ENCODE data around the gene TRIM33.

Gene TRIM33

GRCh38 chr1:114468710-114469468, 42.1 kb downstream of the TRIM33 start:
- no peak overlapping the region for H3K27ac ChIP-seq (ENCODE audit: low read length)
- peaks cover 1% of the 10 kb centered on the region; the same call in 1 of the 2 replicates for H3K4me1 ChIP-seq (ENCODE audit: control insufficient read depth, insufficient read depth, low read length)
- no peak overlapping the region for H3K4me3 ChIP-seq (ENCODE audit: low read length)
- H3K27me3 ChIP-seq (ENCODE audit: control insufficient read depth, insufficient read depth, low read length), result no peaks in the 10 kb centered on the region
- no peaks in the 10 kb centered on the region for H3K9me3 ChIP-seq (ENCODE audit: control insufficient read depth, insufficient read depth, low read length)
- WGBS (ENCODE audit: insufficient coverage, insufficient read length), result no CpG with 5 or more reads among the region's 6 CpGs
- H3K36me3 ChIP-seq (ENCODE audit: control insufficient read depth, insufficient read depth, low read length), result no peaks in the 10 kb centered on the region
- no peak for DNase-seq (ENCODE audit: low read depth, low spot score)

GRCh38 chr1:114468047-114468446, 43.0 kb downstream of the TRIM33 start:
- Histone ChIP-seq H3K9me3 (ENCODE audit: control insufficient read depth, insufficient read depth, low read length) (no peaks in the 10 kb centered on the region), H3K36me3 (ENCODE audit: control insufficient read depth, insufficient read depth, low read length) (no peaks in the 10 kb centered on the region), H3K27me3 (ENCODE audit: control insufficient read depth, insufficient read depth, low read length) (no peaks in the 10 kb centered on the region), H3K4me3 (ENCODE audit: low read length) (no peak overlapping the region), H3K27ac (ENCODE audit: low read length) (no peak overlapping the region), H3K4me1 (ENCODE audit: control insufficient read depth, insufficient read depth, low read length) (peaks cover 1% of the 10 kb centered on the region; the same call in 1 of the 2 replicates)
- no CpG with 5 or more reads among the region's 3 CpGs for WGBS (ENCODE audit: insufficient coverage, insufficient read length)
- no peak for DNase-seq (ENCODE audit: low read depth, low spot score)

GRCh38 chr1:114467491-114467890, 43.5 kb downstream of the TRIM33 start:
- Histone ChIP-seq H3K4me3 (ENCODE audit: low read length) (no peak overlapping the region), H3K36me3 (ENCODE audit: control insufficient read depth, insufficient read depth, low read length) (no peaks in the 10 kb centered on the region), H3K9me3 (ENCODE audit: control insufficient read depth, insufficient read depth, low read length) (no peaks in the 10 kb centered on the region), H3K27ac (ENCODE audit: low read length) (no peak overlapping the region), H3K27me3 (ENCODE audit: control insufficient read depth, insufficient read depth, low read length) (no peaks in the 10 kb centered on the region), H3K4me1 (ENCODE audit: control insufficient read depth, insufficient read depth, low read length) (peaks cover 1% of the 10 kb centered on the region; the same call in 1 of the 2 replicates)
- WGBS (ENCODE audit: insufficient coverage, insufficient read length), result 100% methylated on average over 1 of the region's 1 CpG
- DNase-seq (ENCODE audit: low read depth, low spot score), result no peak

- Histone ChIP-seq H3K4me1 (ENCODE audit: control insufficient read depth, insufficient read depth, low read length) (peaks cover 1% of the 10 kb centered on the region; the same call in 1 of the 2 replicates), H3K4me3 (ENCODE audit: low read length) (no peak overlapping the region), H3K27ac (ENCODE audit: low read length) (no peak overlapping the region), H3K27me3 (ENCODE audit: control insufficient read depth, insufficient read depth, low read length) (no peaks in the 10 kb centered on the region), H3K9me3 (ENCODE audit: control insufficient read depth, insufficient read depth, low read length) (no peaks in the 10 kb centered on the region), H3K36me3 (ENCODE audit: control insufficient read depth, insufficient read depth, low read length) (no peaks in the 10 kb centered on the region)
- WGBS (ENCODE audit: insufficient coverage, insufficient read length), result no CpG with 5 or more reads among the region's 14 CpGs
- no peak for DNase-seq (ENCODE audit: low read depth, low spot score)
Observed at GRCh38 chr1:114466334-114467014, 44.5 kb downstream of the TRIM33 start.

- DNase-seq (ENCODE audit: low read depth, low spot score), result no peak
- no CpG with 5 or more reads among the region's 1 CpG for WGBS (ENCODE audit: insufficient coverage, insufficient read length)
- H3K4me3 ChIP-seq (ENCODE audit: low read length), result no peak overlapping the region
- H3K4me1 ChIP-seq (ENCODE audit: control insufficient read depth, insufficient read depth, low read length), result peaks cover 1% of the 10 kb centered on the region; the same call in 1 of the 2 replicates
- H3K27ac ChIP-seq (ENCODE audit: low read length), result no peak overlapping the region
- H3K9me3 ChIP-seq (ENCODE audit: control insufficient read depth, insufficient read depth, low read length), result no peaks in the 10 kb centered on the region
- no peaks in the 10 kb centered on the region for H3K36me3 ChIP-seq (ENCODE audit: control insufficient read depth, insufficient read depth, low read length)
- H3K27me3 ChIP-seq (ENCODE audit: control insufficient read depth, insufficient read depth, low read length), result no peaks in the 10 kb centered on the region
Observed at GRCh38 chr1:114462963-114463362, 48.0 kb downstream of the TRIM33 start.

- no peaks in the 10 kb centered on the region for H3K27me3 ChIP-seq (ENCODE audit: control insufficient read depth, insufficient read depth, low read length)
- H3K4me3 ChIP-seq (ENCODE audit: low read length), result no peak overlapping the region
- peaks cover 1% of the 10 kb centered on the region; the same call in 1 of the 2 replicates for H3K4me1 ChIP-seq (ENCODE audit: control insufficient read depth, insufficient read depth, low read length)
- DNase-seq (ENCODE audit: low read depth, low spot score), result no peak
- no peak overlapping the region for H3K27ac ChIP-seq (ENCODE audit: low read length)
- H3K9me3 ChIP-seq (ENCODE audit: control insufficient read depth, insufficient read depth, low read length), result no peaks in the 10 kb centered on the region
- H3K36me3 ChIP-seq (ENCODE audit: control insufficient read depth, insufficient read depth, low read length), result no peaks in the 10 kb centered on the region
- WGBS (ENCODE audit: insufficient coverage, insufficient read length), result no CpG with 5 or more reads among the region's 1 CpG
Observed at GRCh38 chr1:114462341-114462740, 48.7 kb downstream of the TRIM33 start.

- Histone ChIP-seq H3K27ac (ENCODE audit: low read length) (no peak overlapping the region), H3K36me3 (ENCODE audit: control insufficient read depth, insufficient read depth, low read length) (peaks cover 4% of the 10 kb centered on the region; the same call in 1 of the 2 replicates)
Observed at GRCh38 chr1:114458237-114458777, 52.7 kb downstream of the TRIM33 start.

GRCh38 chr1:114457675-114458236, 53.2 kb downstream of the TRIM33 start:
- Histone ChIP-seq H3K36me3 (ENCODE audit: control insufficient read depth, insufficient read depth, low read length) (peaks cover 4% of the 10 kb centered on the region; the same call in 1 of the 2 replicates), H3K4me3 (ENCODE audit: low read length) (no peak overlapping the region), H3K4me1 (ENCODE audit: control insufficient read depth, insufficient read depth, low read length) (no peaks in the 10 kb centered on the region), H3K27me3 (ENCODE audit: control insufficient read depth, insufficient read depth, low read length) (no peaks in the 10 kb centered on the region), H3K27ac (ENCODE audit: low read length) (no peak overlapping the region), H3K9me3 (ENCODE audit: control insufficient read depth, insufficient read depth, low read length) (no peaks in the 10 kb centered on the region)
- DNase-seq (ENCODE audit: low read depth, low spot score), result no peak
- no CpG with 5 or more reads among the region's 4 CpGs for WGBS (ENCODE audit: insufficient coverage, insufficient read length)

More at GRCh38 chr1:114458237-114458777, 52.7 kb downstream of the TRIM33 start:
- H3K27me3 ChIP-seq (ENCODE audit: control insufficient read depth, insufficient read depth, low read length), result no peaks in the 10 kb centered on the region
- DNase-seq (ENCODE audit: low read depth, low spot score), result no peak
- H3K4me3 ChIP-seq (ENCODE audit: low read length), result no peak overlapping the region
- H3K4me1 ChIP-seq (ENCODE audit: control insufficient read depth, insufficient read depth, low read length), result no peaks in the 10 kb centered on the region
- H3K9me3 ChIP-seq (ENCODE audit: control insufficient read depth, insufficient read depth, low read length), result no peaks in the 10 kb centered on the region

- H3K27me3 ChIP-seq (ENCODE audit: control insufficient read depth, insufficient read depth, low read length), result no peaks in the 10 kb centered on the region
- WGBS (ENCODE audit: insufficient coverage, insufficient read length), result no CpG with 5 or more reads among the region's 3 CpGs
- no peak overlapping the region for H3K4me3 ChIP-seq (ENCODE audit: low read length)
- no peaks in the 10 kb centered on the region for H3K9me3 ChIP-seq (ENCODE audit: control insufficient read depth, insufficient read depth, low read length)
- H3K36me3 ChIP-seq (ENCODE audit: control insufficient read depth, insufficient read depth, low read length), result peaks cover 4% of the 10 kb centered on the region; the same call in 1 of the 2 replicates
- no peak overlapping the region for H3K27ac ChIP-seq (ENCODE audit: low read length)
- no peaks in the 10 kb centered on the region for H3K4me1 ChIP-seq (ENCODE audit: control insufficient read depth, insufficient read depth, low read length)
- DNase-seq (ENCODE audit: low read depth, low spot score), result no peak
Observed at GRCh38 chr1:114456586-114456985, 54.4 kb downstream of the TRIM33 start.

- Histone ChIP-seq H3K4me3 (ENCODE audit: low read length) (no peak overlapping the region), H3K36me3 (ENCODE audit: control insufficient read depth, insufficient read depth, low read length) (peaks cover 4% of the 10 kb centered on the region; the same call in 1 of the 2 replicates), H3K4me1 (ENCODE audit: control insufficient read depth, insufficient read depth, low read length) (no peaks in the 10 kb centered on the region), H3K9me3 (ENCODE audit: control insufficient read depth, insufficient read depth, low read length) (no peaks in the 10 kb centered on the region), H3K27me3 (ENCODE audit: control insufficient read depth, insufficient read depth, low read length) (no peaks in the 10 kb centered on the region), H3K27ac (ENCODE audit: low read length) (no peak overlapping the region)
- DNase-seq (ENCODE audit: low read depth, low spot score), result no peak
Observed at GRCh38 chr1:114455102-114455785, 55.8 kb downstream of the TRIM33 start.
